GM04504 (cell line): ENCODE results near the gene GRIA4.

Source experiments
- DNase-seq: peaks from one replicate; pipeline ENCODE4 v3.0.0-alpha.2; 2012; ENCODE audit warnings: low read depth

Gene GRIA4

GRCh38 chr11:105639527-105639926 lies 29.7 kb downstream of the GRIA4 start:
- no peak for DNase-seq

GRCh38 chr11:105641433-105641832 lies 31.6 kb downstream of the GRIA4 start:
- no peak for DNase-seq

GRCh38 chr11:105642870-105643269 lies 33.0 kb downstream of the GRIA4 start:
- DNase-seq: no peak

GRCh38 chr11:105644839-105645573 lies 35.1 kb downstream of the GRIA4 start:
- no peak for DNase-seq

- no peak for DNase-seq
These were observed 37.9 kb downstream of the GRIA4 start for GRCh38 chr11:105647780-105648179.

- DNase-seq: no peak
These were observed 38.9 kb downstream of the GRIA4 start for GRCh38 chr11:105648762-105649161.

GRCh38 chr11:105665281-105665680 lies 55.4 kb downstream of the GRIA4 start:
- no peak for DNase-seq

- DNase-seq: no peak
These were observed 57.6 kb downstream of the GRIA4 start for GRCh38 chr11:105667441-105667840.

GRCh38 chr11:105670811-105671210 lies 60.9 kb downstream of the GRIA4 start:
- DNase-seq: no peak

GRCh38 chr11:105673089-105673488 lies 63.2 kb downstream of the GRIA4 start:
- peak; percentile 10 for DNase-seq

GRCh38 chr11:105689631-105690030 lies 79.8 kb downstream of the GRIA4 start:
- no peak for DNase-seq

- DNase-seq: no peak
These were observed 80.6 kb downstream of the GRIA4 start for GRCh38 chr11:105690467-105690866.

- no peak for DNase-seq
These were observed 83.3 kb downstream of the GRIA4 start for GRCh38 chr11:105693075-105693759.

GRCh38 chr11:105696000-105696399 lies 86.1 kb downstream of the GRIA4 start:
- no peak for DNase-seq

- no peak for DNase-seq
These were observed 87.4 kb downstream of the GRIA4 start for GRCh38 chr11:105697291-105697690.

GRCh38 chr11:105699203-105699602 lies 89.3 kb downstream of the GRIA4 start:
- DNase-seq: no peak

GRCh38 chr11:105700271-105700670 lies 90.4 kb downstream of the GRIA4 start:
- DNase-seq: no peak

GRCh38 chr11:105701098-105701497 lies 91.2 kb downstream of the GRIA4 start:
- no peak for DNase-seq

GRCh38 chr11:105705786-105706530 lies 96.1 kb downstream of the GRIA4 start:
- DNase-seq: no peak

GRCh38 chr11:105713106-105713505 lies 103.2 kb downstream of the GRIA4 start:
- no peak for DNase-seq

- DNase-seq: no peak
These were observed 103.8 kb downstream of the GRIA4 start for GRCh38 chr11:105713696-105714095.

- DNase-seq: no peak
These were observed 108.8 kb downstream of the GRIA4 start for GRCh38 chr11:105718641-105719040.
